CD4-positive, alpha-beta T cell (primary cell): ENCODE results near the gene DLEC1. TPM values are rescaled to one million over a fixed set of nuclear protein-coding genes. Genes with fewer than 3 reads are reported as not detected.

Experiments
- ATAC-seq: fragments of 200-7000 bp; cut with Tn5 transposase; one replicate; pipeline ENCODE4 v1.10.0; 2022; ENCODE audit warnings: mild to moderate bottlenecking; ENCODE audit not compliant: poor library complexity
- CTCF ChIA-PET: fragments of 350-600 bp; sonication (Branson Sonifier 250); formaldehyde crosslinking; loops from one replicate; lab custom pipeline; 2021; ENCODE audit warnings: antibody characterized with exemption, inconsistent platforms; lab: Charles Lee
- POLR2A ChIA-PET: fragments of 350-600 bp; sonication (Branson Sonifier 250); formaldehyde crosslinking; loops from one replicate; lab custom pipeline; 2021; ENCODE audit warnings: antibody characterized with exemption, inconsistent platforms; lab: Charles Lee
- DNase-seq, 14 experiments: peaks; one replicate each; pipeline ENCODE4 v3.0.0-alpha.2; 2013 to 2020; ENCODE audit warnings: mixed read lengths in 2 of 14
- H3K27ac ChIP-seq, 2 donors: one replicate each; pipeline versions ENCODE4 v1.5.1 to v1.7.0; 2013; ENCODE audit warnings: low read length in 2 of 2, low read depth in 1 of 2, mild to moderate bottlenecking in 1 of 2
- H3K27me3 ChIP-seq, 2 experiments: 1 replicate in 1 of 2; 2 replicates in 1 of 2; pipeline versions ENCODE4 v1.6.1 to v1.7.0; 2013; ENCODE audit warnings: low read length in 2 of 2, control low read depth in 1 of 2, mild to moderate bottlenecking in 1 of 2, moderate library complexity in 1 of 2; ENCODE audit not compliant: insufficient read depth in 2 of 2, control insufficient read depth in 1 of 2
- H3K36me3 ChIP-seq: one replicate; pipeline ENCODE4 v1.6.1; 2013; ENCODE audit warnings: low read length, control low read depth; ENCODE audit not compliant: insufficient read depth
- H3K4me1 ChIP-seq: one replicate; pipeline ENCODE4 v1.6.1; 2013; ENCODE audit warnings: low read length, control low read depth; ENCODE audit not compliant: insufficient read depth
- H3K4me3 ChIP-seq: one replicate; pipeline ENCODE4 v1.5.1; 2013; ENCODE audit warnings: mild to moderate bottlenecking, low read length, moderate library complexity
- H3K9me3 ChIP-seq, 2 experiments: 1 replicate in 1 of 2; 2 replicates in 1 of 2; pipeline versions ENCODE4 v1.6.1 to v1.7.0; 2013; ENCODE audit warnings: low read length in 2 of 2, mild to moderate bottlenecking in 2 of 2, control low read depth in 1 of 2, moderate library complexity in 1 of 2; ENCODE audit not compliant: control insufficient read depth in 1 of 2, insufficient read depth in 1 of 2
- H3K27ac Mint-ChIP-seq: one replicate; pipeline ENCODE4 v1.8.0; 2020; ENCODE audit warnings: mixed read lengths
- H3K27me3 Mint-ChIP-seq: one replicate; pipeline ENCODE4 v1.8.0; 2021; ENCODE audit warnings: mixed read lengths
- H3K36me3 Mint-ChIP-seq: one replicate; pipeline ENCODE4 v1.8.0; 2021; ENCODE audit warnings: low read depth, mixed read lengths
- H3K4me1 Mint-ChIP-seq: one replicate; pipeline ENCODE4 v1.8.0; 2021; ENCODE audit warnings: low read depth, mixed read lengths
- H3K4me3 Mint-ChIP-seq: one replicate; pipeline ENCODE4 v1.8.0; 2020; ENCODE audit warnings: mild to moderate bottlenecking, mixed read lengths
- H3K9me3 Mint-ChIP-seq: one replicate; pipeline ENCODE4 v1.8.0; 2020; ENCODE audit warnings: mixed read lengths
- intact Hi-C, 2 experiments: fragments of 100-400 bp; cut with DNase I in 1 of 2; cut with micrococcal nuclease in 1 of 2; formaldehyde crosslinking; loops; one replicate each; pipeline versions ENCODE4 v1.15.1 to v1.9.0; 2023 to 2025; cut with DNase I, micrococcal nuclease
- total RNA-seq, 174 experiments: library from RNA in 2 of 174; stranded (reverse) in 2 of 174; gene quantifications; one replicate each; pipeline ENCODE4 v1.2.3 and lab custom pipeline; 2021 to 2026
- TF ChIP-seq, protein P1 (sequence below): fragments of 200-600 bp; IDR thresholded peaks from one replicate; pipeline ENCODE4 v1.8.0; 2022; ENCODE audit warnings: antibody characterized with exemption, mild to moderate bottlenecking

DLEC1 gene
- total RNA-seq, 2 experiments from 2014 or later: 4.4 to 5.1 TPM

DNA sequence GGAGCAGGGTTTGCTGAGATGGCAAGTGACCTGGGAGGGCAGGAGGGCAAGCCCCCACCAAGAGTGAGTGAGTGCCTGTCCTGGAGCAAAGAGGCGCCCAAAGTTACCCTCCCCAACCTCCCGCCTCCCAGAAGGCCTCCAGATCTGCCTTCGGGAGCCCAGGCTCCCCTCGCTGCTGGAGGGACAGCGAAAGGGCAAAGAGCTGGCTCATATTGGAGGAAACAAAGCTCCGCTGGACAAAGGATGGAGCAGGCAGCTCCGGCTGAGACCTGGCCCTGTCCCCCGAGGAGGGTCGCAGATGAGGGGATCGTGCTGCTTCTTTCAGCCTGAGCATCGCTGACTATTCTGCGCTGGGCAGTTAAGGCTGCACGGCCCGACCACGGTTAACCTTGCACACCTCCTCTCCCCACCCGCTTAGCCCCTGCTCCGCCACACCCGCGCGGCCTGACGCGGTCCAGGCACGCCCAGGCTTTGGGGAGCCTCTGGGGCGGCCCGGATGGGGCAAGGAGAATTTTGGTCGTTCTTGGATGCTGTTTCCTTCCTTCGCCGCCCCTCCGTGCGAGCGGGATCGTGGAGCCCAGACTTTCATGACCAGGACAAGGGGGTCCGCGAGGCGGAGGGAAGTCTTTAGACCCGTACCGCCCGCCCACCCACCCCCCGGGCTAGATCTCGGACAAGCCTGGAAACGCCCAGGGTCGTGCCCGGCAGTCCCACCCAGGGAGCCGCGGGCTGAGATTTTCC lies 10.2 kb upstream of the DLEC1 start:
- intact Hi-C loops: no loop called here
- H3K27ac Mint-ChIP-seq: no peak overlapping the region
- peaks cover 13% of the 10 kb centered on the region for H3K27me3 Mint-ChIP-seq
- Histone ChIP-seq H3K9me3 (no peaks in the 10 kb centered on the region), H3K36me3 (no peaks in the 10 kb centered on the region), H3K4me3 (peak overlapping the region; percentile 57), H3K27me3 (peaks cover 4 to 12% of the 10 kb centered on the region in 2 experiments), H3K4me1 (peaks cover 72% of the 10 kb centered on the region), H3K27ac (no peak overlapping the region)
- TF ChIP-seq, protein P1, sequence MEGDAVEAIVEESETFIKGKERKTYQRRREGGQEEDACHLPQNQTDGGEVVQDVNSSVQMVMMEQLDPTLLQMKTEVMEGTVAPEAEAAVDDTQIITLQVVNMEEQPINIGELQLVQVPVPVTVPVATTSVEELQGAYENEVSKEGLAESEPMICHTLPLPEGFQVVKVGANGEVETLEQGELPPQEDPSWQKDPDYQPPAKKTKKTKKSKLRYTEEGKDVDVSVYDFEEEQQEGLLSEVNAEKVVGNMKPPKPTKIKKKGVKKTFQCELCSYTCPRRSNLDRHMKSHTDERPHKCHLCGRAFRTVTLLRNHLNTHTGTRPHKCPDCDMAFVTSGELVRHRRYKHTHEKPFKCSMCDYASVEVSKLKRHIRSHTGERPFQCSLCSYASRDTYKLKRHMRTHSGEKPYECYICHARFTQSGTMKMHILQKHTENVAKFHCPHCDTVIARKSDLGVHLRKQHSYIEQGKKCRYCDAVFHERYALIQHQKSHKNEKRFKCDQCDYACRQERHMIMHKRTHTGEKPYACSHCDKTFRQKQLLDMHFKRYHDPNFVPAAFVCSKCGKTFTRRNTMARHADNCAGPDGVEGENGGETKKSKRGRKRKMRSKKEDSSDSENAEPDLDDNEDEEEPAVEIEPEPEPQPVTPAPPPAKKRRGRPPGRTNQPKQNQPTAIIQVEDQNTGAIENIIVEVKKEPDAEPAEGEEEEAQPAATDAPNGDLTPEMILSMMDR: no peak
- CTCF ChIA-PET: interaction anchor here (0.6 kb wide), 1 partner anchor 139 kb away, joined by 3 read pairs; no protein-coding TSS in a partner anchor
- peaks cover 38% of the 10 kb centered on the region for H3K4me1 Mint-ChIP-seq
- H3K9me3 Mint-ChIP-seq: no peaks in the 10 kb centered on the region
- H3K4me3 Mint-ChIP-seq: peak overlapping the region; percentile 79
- DNase-seq (peak in 1 of 14 experiments; percentile 30), ATAC-seq (no peak)
- peaks cover 5% of the 10 kb centered on the region for H3K36me3 Mint-ChIP-seq
- POLR2A ChIA-PET: interaction anchor here (1.0 to 1.3 kb wide), 2 partner anchors 10 to 108 kb away, joined by 3 to 13 read pairs; partner anchors contain the start of genes ACAA1 and DLEC1

DNA sequence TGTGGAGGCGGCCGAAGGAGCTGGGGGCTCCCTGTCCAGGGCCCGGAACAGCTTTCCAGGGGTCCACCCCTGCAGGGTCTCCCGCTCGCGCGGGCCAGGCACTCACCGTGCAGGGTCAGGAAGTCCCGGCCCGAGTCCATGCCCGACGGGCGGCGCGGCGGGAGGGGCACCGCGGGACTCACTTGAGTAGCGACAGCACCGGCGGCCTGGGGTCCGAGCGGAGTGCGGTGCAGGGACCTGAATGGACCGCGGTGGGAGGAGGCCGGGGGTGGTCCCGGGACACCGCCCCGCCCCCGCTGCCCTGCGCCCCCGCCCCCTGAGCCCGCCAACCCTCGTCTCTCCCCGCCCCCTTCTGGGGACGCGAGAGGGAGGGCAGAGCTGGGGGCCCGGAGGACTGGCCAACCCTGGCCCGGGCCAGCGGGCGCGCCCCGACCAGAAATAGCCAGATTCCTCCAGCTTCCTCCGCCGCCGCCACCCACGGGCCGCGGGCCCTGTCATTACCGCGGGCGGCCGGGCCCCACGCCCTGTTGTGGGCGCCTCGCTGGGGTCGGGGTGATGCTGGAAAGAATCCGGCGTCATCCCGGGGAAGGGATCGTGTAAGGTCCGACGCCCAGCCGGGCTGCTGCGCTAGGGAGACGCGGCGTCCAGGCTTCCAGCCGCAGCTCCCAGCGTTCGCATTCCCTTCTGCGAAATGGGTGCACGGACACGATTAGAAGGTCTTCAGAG lies 9.4 kb upstream of the DLEC1 start, which contains the start of gene PLCD1:
Gene PLCD1 (minus strand): TSS at position 243 of the 726 bp plus-strand sequence. CDS start 103 bp downstream, at position 140.
- H3K4me1 ChIP-seq: peaks cover 67% of the 10 kb centered on the region
- Mint-ChIP-seq H3K4me1 (peaks cover 33% of the 10 kb centered on the region), H3K27me3 (peaks cover 13% of the 10 kb centered on the region), H3K4me3 (peak within 1 kb of the TSS; percentile 79), H3K27ac (no peak within 1 kb of the TSS), H3K9me3 (no peaks in the 10 kb centered on the region), H3K36me3 (peaks cover 3% of the 10 kb centered on the region)
- H3K4me3 ChIP-seq: peak within 1 kb of the TSS; percentile 57
- H3K27me3 ChIP-seq: peaks cover 4 to 12% of the 10 kb centered on the region in 2 experiments
- intact Hi-C loops: no loop called here
- H3K36me3 ChIP-seq: no peaks in the 10 kb centered on the region
- ChIA-PET POLR2A (interaction anchor here (1.0 to 1.3 kb wide), 2 partner anchors 10 to 107 kb away, joined by 3 to 13 read pairs; partner anchors contain the start of genes ACAA1 and DLEC1), CTCF (interaction anchor here (0.6 kb wide), 1 partner anchor 138 kb away, joined by 3 read pairs; no protein-coding TSS in a partner anchor)
- ATAC-seq (no peak), DNase-seq (peak in 8 of 14 experiments; percentile 17 to 75 (median 45))
- no peak within 1 kb of the TSS for H3K27ac ChIP-seq
- TF ChIP-seq, protein P1: no peak
- H3K9me3 ChIP-seq: no peaks in the 10 kb centered on the region
